Mononuclear cell (primary cell): ENCODE measurements around the gene PCNX4. TPM values are rescaled to one million over a fixed set of nuclear protein-coding genes. Genes with fewer than 3 reads are reported as not detected.
"Not testable (repeated sequence)": the region's sequence is repeated elsewhere in the genome, so short reads cannot be mapped to it uniquely, and the experiment has no call there.

Experiments used
- H3K27me3 ChIP-seq: 2 replicates; pipeline ENCODE4 v1.6.0; 2011; ENCODE audit warnings: low read length, control low read depth; ENCODE audit not compliant: insufficient read depth
- H3K4me1 ChIP-seq: 2 replicates; pipeline ENCODE4 v1.5.1; 2011; ENCODE audit warnings: mild to moderate bottlenecking, low read length, control low read depth; ENCODE audit not compliant: insufficient read depth
- H3K4me3 ChIP-seq: 2 replicates; pipeline ENCODE4 v1.5.1; 2011; ENCODE audit warnings: mild to moderate bottlenecking, low read length, moderate library complexity
- H3K9me3 ChIP-seq: 2 replicates; pipeline ENCODE4 v1.5.1; 2011; ENCODE audit warnings: low read depth, mild to moderate bottlenecking, control low read depth, low read length
- total RNA-seq: library from RNA; depleted of rRNA; stranded (reverse); fragments of >200 nt; gene quantifications from one replicate; pipeline ENCODE4 v1.2.3, GENCODE V29; 2012

The PCNX4 gene
- total RNA-seq, 1 donor = 21.8 TPM

GRCh38 chr14:60093606-60094005 lies 1.9 kb downstream of the PCNX4 start:
- H3K9me3 ChIP-seq = no peaks in the 10 kb centered on the region
- no peak overlapping the region for H3K4me3 ChIP-seq
- H3K4me1 ChIP-seq = peaks cover 26% of the 10 kb centered on the region
- H3K27me3 ChIP-seq = no peaks in the 10 kb centered on the region

GRCh38 chr14:60094306-60094897 lies 2.7 kb downstream of the PCNX4 start:
- Histone ChIP-seq H3K27me3 (no peaks in the 10 kb centered on the region), H3K9me3 (no peaks in the 10 kb centered on the region), H3K4me3 (no peak overlapping the region), H3K4me1 (peaks cover 26% of the 10 kb centered on the region)

DNA sequence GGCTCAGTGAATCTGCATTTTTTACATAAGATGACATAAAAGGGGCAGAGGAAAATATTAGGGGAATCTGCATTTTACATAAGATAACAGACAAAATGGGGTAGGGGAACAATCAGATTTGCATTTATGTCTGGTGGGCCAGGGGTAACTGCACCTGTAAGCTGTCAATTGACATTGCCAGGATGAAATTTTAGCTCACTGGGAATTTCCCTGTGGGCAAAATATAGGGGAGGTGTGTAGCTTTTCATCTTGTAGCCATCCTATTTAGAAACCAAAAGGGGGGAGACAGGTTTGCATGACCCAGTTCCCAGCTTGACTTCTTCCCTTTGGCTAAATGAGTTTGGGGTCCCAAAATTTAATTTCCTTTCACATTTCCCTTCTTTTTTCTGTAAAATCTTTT lies 3.5 kb downstream of the PCNX4 start:
- H3K27me3 ChIP-seq = no peaks in the 10 kb centered on the region
- H3K4me1 ChIP-seq = peaks cover 26% of the 10 kb centered on the region
- no peaks in the 10 kb centered on the region for H3K9me3 ChIP-seq
- H3K4me3 ChIP-seq = no peak overlapping the region

- H3K4me1 ChIP-seq = peaks cover 25% of the 10 kb centered on the region
- H3K4me3 ChIP-seq = no peak overlapping the region
- no peaks in the 10 kb centered on the region for H3K9me3 ChIP-seq
- no peaks in the 10 kb centered on the region for H3K27me3 ChIP-seq
These were observed 4.2 kb downstream of the PCNX4 start for GRCh38 chr14:60095781-60096450.

DNA sequence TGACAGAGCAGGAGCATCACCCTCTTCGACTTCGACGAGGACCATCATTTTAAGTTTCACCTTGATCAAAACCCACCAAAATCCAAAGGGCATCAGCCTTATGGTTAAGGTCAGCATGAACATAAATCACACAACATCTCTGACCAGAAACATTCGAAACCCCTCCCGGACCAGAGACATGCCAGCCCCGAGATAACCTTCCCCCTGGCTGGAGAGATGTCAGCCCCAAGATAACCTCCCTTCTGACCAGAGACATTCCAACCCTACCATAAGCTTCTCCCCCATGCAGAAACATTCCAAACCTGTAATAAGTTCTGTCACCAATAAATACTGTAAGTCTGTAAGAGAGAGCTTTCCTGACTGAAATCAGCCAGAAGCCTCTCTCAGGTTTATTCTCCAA lies 6.3 kb downstream of the PCNX4 start:
- Histone ChIP-seq H3K4me3 (no peak overlapping the region), H3K27me3 (no peaks in the 10 kb centered on the region), H3K4me1 (peaks cover 20% of the 10 kb centered on the region), H3K9me3 (no peaks in the 10 kb centered on the region)

- not testable (repeated sequence) for H3K27me3 ChIP-seq, H3K4me1 ChIP-seq, H3K4me3 ChIP-seq, H3K9me3 ChIP-seq
These were observed 8.1 kb downstream of the PCNX4 start for GRCh38 chr14:60099855-60100254.

GRCh38 chr14:60101786-60102185 lies 10.1 kb downstream of the PCNX4 start:
- H3K9me3 ChIP-seq = no peaks in the 10 kb centered on the region
- no peaks in the 10 kb centered on the region for H3K27me3 ChIP-seq
- H3K4me1 ChIP-seq = peaks cover 4% of the 10 kb centered on the region
- no peak overlapping the region for H3K4me3 ChIP-seq

DNA sequence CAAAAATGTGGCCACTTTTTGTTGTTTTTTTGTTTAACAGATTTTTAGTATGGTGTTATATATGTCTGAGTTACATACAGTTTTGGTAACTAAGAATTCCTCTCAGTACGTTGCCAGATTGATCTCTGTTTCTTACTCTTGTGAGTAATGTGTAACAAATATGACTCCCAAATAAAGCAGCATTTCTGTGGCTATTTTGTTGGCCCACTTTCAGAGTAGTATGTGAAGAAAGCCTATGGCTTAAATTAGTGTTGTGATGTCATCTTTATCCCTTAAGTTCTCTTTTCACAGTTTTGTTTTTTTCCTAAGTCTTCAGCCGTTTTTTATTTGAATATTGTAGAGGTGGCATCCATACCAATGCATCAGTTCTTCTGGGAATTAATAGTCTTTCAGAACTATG lies 10.7 kb downstream of the PCNX4 start:
- Histone ChIP-seq H3K27me3 (no peaks in the 10 kb centered on the region), H3K9me3 (no peaks in the 10 kb centered on the region), H3K4me1 (peaks cover 4% of the 10 kb centered on the region), H3K4me3 (no peak overlapping the region)

GRCh38 chr14:60106339-60106738 lies 14.6 kb downstream of the PCNX4 start:
- H3K4me1 ChIP-seq = peaks cover 4% of the 10 kb centered on the region
- H3K9me3 ChIP-seq = no peaks in the 10 kb centered on the region
- H3K4me3 ChIP-seq = no peak overlapping the region
- H3K27me3 ChIP-seq = no peaks in the 10 kb centered on the region

- no peak overlapping the region for H3K4me3 ChIP-seq
- peaks cover 4% of the 10 kb centered on the region for H3K4me1 ChIP-seq
- H3K27me3 ChIP-seq = no peaks in the 10 kb centered on the region
- no peaks in the 10 kb centered on the region for H3K9me3 ChIP-seq
These were observed 15.8 kb downstream of the PCNX4 start for GRCh38 chr14:60107477-60107876.

DNA sequence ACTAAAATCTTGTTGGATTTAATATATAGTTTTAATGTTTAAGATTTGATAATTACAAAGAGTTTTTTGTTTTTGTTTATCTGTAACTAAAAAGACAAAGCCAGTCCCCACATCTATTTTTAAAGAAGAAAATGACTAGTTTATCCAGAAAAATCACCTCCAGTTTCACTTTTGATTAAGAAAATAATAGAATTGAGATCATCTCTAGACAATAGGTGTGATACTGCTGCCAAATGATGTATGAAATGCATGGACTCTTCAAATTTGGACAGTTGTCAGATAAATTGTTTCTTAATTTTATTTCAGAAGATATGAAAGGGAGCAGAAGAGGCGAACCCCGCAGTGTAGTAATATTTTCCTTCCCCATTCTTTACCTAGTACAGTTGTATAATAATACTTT lies 20.0 kb downstream of the PCNX4 start:
- H3K4me1 ChIP-seq = no peaks in the 10 kb centered on the region

GRCh38 chr14:60114881-60115280 lies 23.2 kb downstream of the PCNX4 start:
- Histone ChIP-seq H3K4me1 (no peaks in the 10 kb centered on the region), H3K9me3 (no peaks in the 10 kb centered on the region), H3K27me3 (no peaks in the 10 kb centered on the region), H3K4me3 (no peak overlapping the region)

More for the DNA sequence above, 20.0 kb downstream of the PCNX4 start:
- Histone ChIP-seq H3K4me3 (no peak overlapping the region), H3K9me3 (no peaks in the 10 kb centered on the region), H3K27me3 (no peaks in the 10 kb centered on the region)

DNA sequence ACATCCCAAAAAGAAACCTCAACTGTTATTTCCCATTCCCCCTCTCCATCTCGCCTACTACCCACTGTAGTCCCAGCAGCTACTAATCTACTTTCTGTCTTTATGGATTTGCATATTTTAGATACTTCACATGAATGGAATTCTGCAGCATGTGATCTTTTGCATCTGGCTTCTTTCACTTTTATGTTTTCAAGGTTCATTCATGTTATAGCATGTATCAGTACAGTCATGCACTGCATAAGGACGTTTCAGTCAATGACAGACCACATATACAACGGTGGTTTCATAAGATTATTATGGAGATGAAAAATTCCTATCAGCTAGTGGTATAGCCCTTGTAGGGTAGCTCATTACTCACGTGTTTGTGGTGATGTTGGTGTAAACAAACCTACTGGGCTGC lies 24.5 kb downstream of the PCNX4 start:
- H3K4me3 ChIP-seq = no peak overlapping the region
- no peaks in the 10 kb centered on the region for H3K27me3 ChIP-seq
- H3K4me1 ChIP-seq = no peaks in the 10 kb centered on the region
- H3K9me3 ChIP-seq = no peaks in the 10 kb centered on the region

DNA sequence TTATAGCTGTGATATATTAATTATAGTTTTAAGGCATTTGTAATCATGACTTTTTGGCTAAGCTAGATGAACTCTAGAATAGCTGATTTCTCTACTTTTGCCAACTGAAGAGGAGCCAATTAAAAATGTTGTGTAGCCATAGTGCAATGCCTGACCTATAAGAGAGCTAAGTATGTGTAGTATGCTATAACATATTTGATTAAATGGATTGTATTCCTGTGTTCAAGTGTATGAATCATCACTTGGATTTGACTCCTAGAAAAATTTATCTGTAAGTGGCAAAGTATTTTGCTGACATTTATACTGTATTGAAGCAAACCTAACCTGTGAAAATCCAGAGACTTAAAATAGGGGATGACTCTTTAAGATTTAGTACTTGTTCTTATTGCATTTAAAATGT lies 34.2 kb downstream of the PCNX4 start:
- Histone ChIP-seq H3K27me3 (no peaks in the 10 kb centered on the region), H3K4me1 (no peaks in the 10 kb centered on the region), H3K4me3 (no peak overlapping the region), H3K9me3 (no peaks in the 10 kb centered on the region)

DNA sequence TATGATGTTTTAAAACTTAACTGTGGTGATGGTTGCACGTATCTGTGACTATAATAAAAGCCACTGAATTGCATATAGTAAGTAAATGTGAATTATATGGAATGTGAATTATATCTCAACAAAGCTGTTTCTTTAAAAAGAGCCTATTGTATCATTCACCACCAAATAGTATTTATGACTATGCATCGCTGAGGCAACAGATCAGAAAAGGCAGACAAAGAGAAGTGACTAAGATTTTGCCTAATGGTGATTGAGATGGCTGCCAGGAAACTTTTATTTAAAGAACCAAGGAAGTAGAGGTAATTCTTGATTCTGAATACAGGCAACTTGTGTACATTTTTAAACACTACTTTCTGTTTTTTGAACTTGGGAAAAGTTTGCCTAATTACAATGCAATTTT lies 41.8 kb downstream of the PCNX4 start:
- H3K27me3 ChIP-seq = no peaks in the 10 kb centered on the region
- no peaks in the 10 kb centered on the region for H3K4me1 ChIP-seq
- H3K9me3 ChIP-seq = no peaks in the 10 kb centered on the region
- no peak overlapping the region for H3K4me3 ChIP-seq

DNA sequence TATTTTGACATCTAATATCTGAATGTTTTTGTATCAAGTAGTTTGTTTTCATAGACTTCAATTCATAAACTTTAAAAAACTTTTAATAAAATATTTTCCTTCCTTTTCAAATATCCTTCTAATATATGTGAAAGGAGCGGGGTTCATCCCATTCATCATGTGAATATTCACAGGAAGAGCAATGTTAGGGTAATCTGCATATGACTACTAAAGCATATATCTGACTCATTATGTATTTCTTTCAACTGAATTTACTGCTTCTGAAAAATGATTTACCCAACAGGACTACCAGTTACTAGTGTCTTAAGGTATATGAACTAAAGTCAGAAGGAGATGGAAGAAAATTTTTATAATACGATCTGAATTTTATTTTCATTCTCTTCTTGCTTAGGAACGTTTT lies 43.0 kb downstream of the PCNX4 start:
- Histone ChIP-seq H3K27me3 (no peaks in the 10 kb centered on the region), H3K4me1 (no peaks in the 10 kb centered on the region), H3K9me3 (no peaks in the 10 kb centered on the region)

More for the DNA sequence above, 43.0 kb downstream of the PCNX4 start:
- no peak overlapping the region for H3K4me3 ChIP-seq
